ENCODE data around the gene GPR137B.

GPR137B gene

GRCh38 chr1:236142253-236143103 lies at the start of gene GPR137B:
Gene GPR137B, plus strand, starts transcription at chr1:236142539. Its CDS starts 84 bp downstream, at chr1:236142623.
- peak in 2 of 3 donors; percentile 18 to 42 for DNase-seq (ENCODE audit: low read depth in 3 of 3, low spot score in 1 of 3)

- DNase-seq (ENCODE audit: low read depth in 3 of 3, low spot score in 1 of 3): no peak
Observed at GRCh38 chr1:236092899-236093298, 49.4 kb upstream of the GPR137B start.

- no peak for DNase-seq (ENCODE audit: low read depth in 3 of 3, low spot score in 1 of 3)
Observed at GRCh38 chr1:236095705-236096520, 46.4 kb upstream of the GPR137B start.

- peak; percentile 51 to 64 (median 62) for DNase-seq (ENCODE audit: low read depth in 3 of 3, low spot score in 1 of 3)
Observed at GRCh38 chr1:236096660-236097482, 45.5 kb upstream of the GPR137B start.

GRCh38 chr1:236098267-236098666 lies 44.1 kb upstream of the GPR137B start:
- no peak for DNase-seq (ENCODE audit: low read depth in 3 of 3, low spot score in 1 of 3)

GRCh38 chr1:236099355-236099974 lies 42.9 kb upstream of the GPR137B start:
- no peak for DNase-seq (ENCODE audit: low read depth in 3 of 3, low spot score in 1 of 3)

GRCh38 chr1:236100799-236101198 lies 41.5 kb upstream of the GPR137B start:
- no peak for DNase-seq (ENCODE audit: low read depth in 3 of 3, low spot score in 1 of 3)

GRCh38 chr1:236101233-236102200 lies 40.8 kb upstream of the GPR137B start:
- no peak for DNase-seq (ENCODE audit: low read depth in 3 of 3, low spot score in 1 of 3)

- no peak for DNase-seq (ENCODE audit: low read depth in 3 of 3, low spot score in 1 of 3)
Observed at GRCh38 chr1:236102611-236103010, 39.7 kb upstream of the GPR137B start.

GRCh38 chr1:236103059-236103458 lies 39.3 kb upstream of the GPR137B start:
- DNase-seq (ENCODE audit: low read depth in 3 of 3, low spot score in 1 of 3): no peak

GRCh38 chr1:236103646-236104218 lies 38.6 kb upstream of the GPR137B start:
- DNase-seq (ENCODE audit: low read depth in 3 of 3, low spot score in 1 of 3): peak in 2 of 3 donors; percentile 31 to 32

- DNase-seq (ENCODE audit: low read depth in 3 of 3, low spot score in 1 of 3): no peak
Observed at GRCh38 chr1:236107121-236107907, 35.0 kb upstream of the GPR137B start.

GRCh38 chr1:236108027-236108648 lies 34.2 kb upstream of the GPR137B start:
- no peak for DNase-seq (ENCODE audit: low read depth in 3 of 3, low spot score in 1 of 3)

- DNase-seq (ENCODE audit: low read depth in 3 of 3, low spot score in 1 of 3): no peak
Observed at GRCh38 chr1:236110137-236110536, 32.2 kb upstream of the GPR137B start.

- DNase-seq (ENCODE audit: low read depth in 3 of 3, low spot score in 1 of 3): no peak
Observed at GRCh38 chr1:236111527-236112331, 30.6 kb upstream of the GPR137B start.

GRCh38 chr1:236112332-236112627 lies 30.1 kb upstream of the GPR137B start:
- DNase-seq (ENCODE audit: low read depth in 3 of 3, low spot score in 1 of 3): no peak

- no peak for DNase-seq (ENCODE audit: low read depth in 3 of 3, low spot score in 1 of 3)
Observed at GRCh38 chr1:236113324-236114032, 28.9 kb upstream of the GPR137B start.

Measured in stimulated activated CD4-positive, alpha-beta T cell treated with anti-CD3 and anti-CD28 coated beads, TNF-alpha, amount 100 ng/mL, for 1 hour (primary cell).